HUDEP-2 (cell line): ENCODE data around the gene SYNGR3.

ENCODE experiments used
- DNase-seq, 76 experiments: peaks; one replicate each; lab custom pipeline; 2025; ENCODE audit not compliant: unreplicated experiment in 76 of 76; lab: John Stamatoyannopoulos, UW

The SYNGR3 gene

GRCh38 chr16:2038382-2039231 lies 48.8 kb downstream of the SYNGR3 start:
- DNase-seq: no peak

GRCh38 chr16:2039274-2040031 lies 49.7 kb downstream of the SYNGR3 start:
- DNase-seq: no peak

DNA sequence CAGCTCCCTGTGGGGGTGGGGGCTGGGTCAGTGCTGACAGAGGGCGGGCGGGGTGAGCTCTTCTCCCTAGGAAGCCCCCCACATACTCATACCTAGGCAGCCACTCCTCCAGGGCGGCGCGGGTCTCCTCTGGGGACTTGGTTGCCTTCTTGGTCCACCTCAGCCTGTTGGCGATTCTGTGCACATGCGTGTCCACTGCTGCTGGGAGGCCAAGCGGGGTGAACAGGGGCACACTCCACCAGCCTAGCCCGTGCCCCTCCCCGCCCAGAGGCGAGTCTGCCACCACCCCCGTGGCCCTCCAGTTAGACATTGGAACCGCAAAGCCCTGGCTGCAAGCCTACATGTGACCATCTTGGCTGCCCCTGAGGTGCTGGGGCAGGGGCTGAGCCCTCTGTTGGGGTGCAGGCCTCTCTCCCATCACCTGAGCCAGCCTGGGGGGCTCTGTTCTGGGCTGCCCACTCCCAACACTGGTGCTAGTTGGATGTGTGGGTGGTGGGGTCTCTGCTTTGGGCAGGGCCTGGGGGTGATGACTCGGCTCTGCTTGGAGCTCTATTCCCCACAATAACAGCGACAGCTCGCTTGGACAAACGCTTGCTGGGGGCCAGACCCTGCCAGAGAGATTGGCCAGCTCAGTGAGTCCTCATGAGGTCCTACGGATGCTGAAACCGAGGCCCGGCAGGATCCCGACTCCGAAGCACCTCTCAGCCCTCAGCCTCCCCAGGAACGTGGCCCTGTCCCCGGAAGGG lies 50.4 kb downstream of the SYNGR3 start:
- peak in 1 of 76 experiments; percentile 27 for DNase-seq

DNA sequence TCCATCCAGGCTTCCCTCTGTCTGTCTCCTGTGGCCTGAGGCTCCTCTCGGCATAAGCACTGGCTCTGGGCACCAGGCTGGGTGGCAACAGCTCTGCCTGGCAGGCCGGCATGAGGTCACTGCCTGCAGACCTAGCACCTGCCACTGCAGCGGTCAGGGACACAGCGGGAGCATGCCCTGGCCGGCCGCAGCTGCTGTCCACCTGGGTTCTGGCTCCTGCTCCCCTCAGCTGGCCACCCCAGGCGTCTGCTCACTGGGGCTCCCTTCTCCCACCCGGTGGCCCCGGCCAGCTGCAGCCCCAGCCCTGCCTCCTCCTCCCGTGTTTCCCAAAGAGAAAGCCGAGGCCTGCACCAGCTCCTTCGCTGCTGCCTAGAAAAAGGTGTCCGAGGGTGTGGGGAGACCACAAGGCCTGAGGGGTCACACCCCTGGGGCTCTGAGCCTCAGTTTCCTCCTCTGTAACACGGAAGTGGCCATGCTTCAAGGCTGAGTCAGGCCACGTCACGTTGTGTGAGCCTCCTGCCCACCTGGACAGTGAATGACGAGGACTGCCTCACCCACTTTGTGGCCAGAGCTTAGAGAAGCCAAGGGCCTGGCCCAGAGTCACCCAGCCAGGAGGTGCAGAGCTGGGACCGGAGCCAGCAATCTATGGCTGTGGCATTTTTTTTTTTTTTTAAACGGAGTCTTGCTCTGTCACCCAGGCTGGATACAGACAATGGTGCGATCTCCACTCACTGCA lies 51.2 kb downstream of the SYNGR3 start:
- DNase-seq: peak in 51 of 76 experiments; percentile 7 to 65 (median 30)

GRCh38 chr16:2042171-2042985 lies 52.6 kb downstream of the SYNGR3 start:
- no peak for DNase-seq

DNA sequence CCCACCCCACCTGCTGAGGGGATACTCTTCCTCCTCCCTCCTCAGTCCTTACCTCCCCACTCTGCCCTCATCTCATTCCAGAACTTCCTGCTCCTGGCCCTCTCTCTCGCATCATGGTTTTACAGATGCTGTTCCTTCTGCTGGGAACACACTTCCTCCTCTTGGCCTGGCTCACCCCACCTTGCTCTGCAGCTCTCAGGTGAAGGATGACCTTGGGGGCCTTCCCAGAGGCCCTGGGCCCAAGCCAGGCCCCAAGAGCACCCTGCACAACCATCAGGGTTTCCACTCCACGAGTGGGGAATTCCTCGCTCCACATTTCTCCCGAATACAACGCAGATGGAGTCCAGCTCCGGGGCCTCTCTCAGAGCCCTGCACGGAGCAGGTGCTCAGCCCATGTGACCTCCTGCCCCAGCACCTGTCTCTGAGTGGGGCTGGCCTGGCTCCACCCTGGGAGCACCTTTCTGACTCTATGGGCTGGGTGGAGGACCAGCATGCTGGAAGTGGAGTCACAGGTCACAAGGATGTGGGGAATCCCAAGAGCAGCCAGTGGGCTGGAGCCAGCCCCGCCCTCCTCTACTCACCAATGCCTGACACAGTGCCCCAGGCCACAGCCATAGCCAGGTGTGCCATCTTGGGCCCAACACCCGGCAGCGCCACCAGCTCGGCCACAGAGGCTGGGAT lies 53.4 kb downstream of the SYNGR3 start:
- no peak for DNase-seq
